Measurements from ENCODE around the gene SLC28A3.

The SLC28A3 gene

GRCh38 chr9:84297162-84297821 is 43.3 kb downstream of the SLC28A3 start:
- no peaks in the 10 kb centered on the region for H3K36me3 ChIP-seq (ENCODE audit: control insufficient read depth, insufficient read depth, low read length)
- H3K27me3 ChIP-seq (replicated peaks; ENCODE audit: control insufficient read depth, insufficient read depth, low read length): no peaks in the 10 kb centered on the region
- DNase-seq (ENCODE audit: extremely low read depth, insufficient read length): no peak
- no peak for TF ChIP-seq CTCF (IDR thresholded peaks at IDR 0.05; ENCODE audit: insufficient read depth, low read length, poor library complexity, severe bottlenecking)
- H3K4me3 ChIP-seq (replicated peaks; ENCODE audit: low read depth, low read length): no peak overlapping the region

- H3K27me3 ChIP-seq (replicated peaks; ENCODE audit: control insufficient read depth, insufficient read depth, low read length): no peaks in the 10 kb centered on the region
- DNase-seq (ENCODE audit: extremely low read depth, insufficient read length): peak; percentile 38
- no peak overlapping the region for H3K4me3 ChIP-seq (replicated peaks; ENCODE audit: low read depth, low read length)
- H3K36me3 ChIP-seq (ENCODE audit: control insufficient read depth, insufficient read depth, low read length): no peaks in the 10 kb centered on the region
- TF ChIP-seq CTCF (IDR thresholded peaks at IDR 0.05; ENCODE audit: insufficient read depth, low read length, poor library complexity, severe bottlenecking): no peak
These were observed 44.3 kb downstream of the SLC28A3 start for GRCh38 chr9:84296146-84296843.

- DNase-seq (ENCODE audit: extremely low read depth, insufficient read length): no peak
- Histone ChIP-seq H3K27me3 (replicated peaks; ENCODE audit: control insufficient read depth, insufficient read depth, low read length) (no peaks in the 10 kb centered on the region), H3K36me3 (ENCODE audit: control insufficient read depth, insufficient read depth, low read length) (no peaks in the 10 kb centered on the region), H3K4me3 (replicated peaks; ENCODE audit: low read depth, low read length) (no peak overlapping the region)
- peak; percentile 51 for TF ChIP-seq CTCF (IDR thresholded peaks at IDR 0.05; ENCODE audit: insufficient read depth, low read length, poor library complexity, severe bottlenecking)
These were observed 46.2 kb downstream of the SLC28A3 start for GRCh38 chr9:84294241-84294950.

- H3K27me3 ChIP-seq (replicated peaks; ENCODE audit: control insufficient read depth, insufficient read depth, low read length): no peaks in the 10 kb centered on the region
- DNase-seq (ENCODE audit: extremely low read depth, insufficient read length): peak; percentile 57
- TF ChIP-seq CTCF (IDR thresholded peaks at IDR 0.05; ENCODE audit: insufficient read depth, low read length, poor library complexity, severe bottlenecking): no peak
- H3K4me3 ChIP-seq (replicated peaks; ENCODE audit: low read depth, low read length): no peak overlapping the region
- no peaks in the 10 kb centered on the region for H3K36me3 ChIP-seq (ENCODE audit: control insufficient read depth, insufficient read depth, low read length)
These were observed 47.4 kb downstream of the SLC28A3 start for GRCh38 chr9:84293001-84293798.

- Histone ChIP-seq H3K27me3 (replicated peaks; ENCODE audit: control insufficient read depth, insufficient read depth, low read length) (no peaks in the 10 kb centered on the region), H3K4me3 (replicated peaks; ENCODE audit: low read depth, low read length) (no peak overlapping the region), H3K36me3 (ENCODE audit: control insufficient read depth, insufficient read depth, low read length) (no peaks in the 10 kb centered on the region)
- no peak for DNase-seq (ENCODE audit: extremely low read depth, insufficient read length)
- no peak for TF ChIP-seq CTCF (IDR thresholded peaks at IDR 0.05; ENCODE audit: insufficient read depth, low read length, poor library complexity, severe bottlenecking)
These were observed 55.2 kb downstream of the SLC28A3 start for GRCh38 chr9:84285381-84285780.
